ENCODE measurements around the gene JPH3. TPM values are rescaled to one million over a fixed set of nuclear protein-coding genes. Genes with fewer than 3 reads are reported as not detected.

Gene JPH3
- total RNA-seq, 1 donor from 2014 or later: not detected

DNA sequence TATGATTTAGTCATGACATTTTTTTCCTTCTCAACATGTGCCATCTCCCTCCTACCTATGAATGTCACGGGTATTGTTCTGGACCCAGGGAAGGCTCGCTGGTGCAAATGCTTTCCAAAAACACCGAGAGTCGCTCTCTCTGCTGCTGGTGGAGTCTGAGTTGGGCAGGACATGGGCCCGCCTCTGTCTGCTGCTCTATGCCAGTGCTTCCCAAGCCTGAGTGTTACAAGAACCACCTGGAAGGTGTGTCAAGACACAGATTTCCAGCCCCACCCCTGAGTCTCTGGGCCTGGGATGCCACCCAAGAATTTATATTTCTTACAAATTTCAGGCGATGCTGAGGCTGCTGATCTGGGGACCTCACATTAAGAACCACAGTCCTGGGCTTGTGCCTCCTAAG is 9.1 kb downstream of the JPH3 start:
- intact Hi-C loops (cut with micrococcal nuclease): no loop called here
- H3K4me1 Mint-ChIP-seq (ENCODE audit: low read depth): no peaks in the 10 kb centered on the region

GRCh38 chr16:87613961-87614360 is 11.7 kb downstream of the JPH3 start:
- H3K36me3 Mint-ChIP-seq (ENCODE audit: low read depth): no peaks in the 10 kb centered on the region
- H3K4me3 Mint-ChIP-seq: no peak overlapping the region
- no peak overlapping the region for H3K27ac Mint-ChIP-seq
- H3K9me3 Mint-ChIP-seq: no peaks in the 10 kb centered on the region
- H3K4me1 Mint-ChIP-seq (ENCODE audit: low read depth): no peaks in the 10 kb centered on the region
- intact Hi-C loops (cut with micrococcal nuclease): loop anchor here (1.0 kb wide), 1 partner anchor 43 kb away; no protein-coding TSS in a partner anchor
- H3K27me3 Mint-ChIP-seq (ENCODE audit: insufficient read depth): no peaks in the 10 kb centered on the region
- no peak for DNase-seq (ENCODE audit: low spot score)

More for the DNA sequence above, 9.1 kb downstream of the JPH3 start:
- no peaks in the 10 kb centered on the region for H3K9me3 Mint-ChIP-seq
- H3K36me3 Mint-ChIP-seq (ENCODE audit: low read depth): no peaks in the 10 kb centered on the region
- no peak for DNase-seq (ENCODE audit: low spot score)
- peaks cover 4% of the 10 kb centered on the region for H3K27me3 Mint-ChIP-seq (ENCODE audit: insufficient read depth)
- no peak overlapping the region for H3K4me3 Mint-ChIP-seq
- no peak overlapping the region for H3K27ac Mint-ChIP-seq

GRCh38 chr16:87615621-87616041 is 13.3 kb downstream of the JPH3 start:
- Mint-ChIP-seq H3K4me1 (ENCODE audit: low read depth) (no peaks in the 10 kb centered on the region), H3K9me3 (no peaks in the 10 kb centered on the region), H3K27me3 (ENCODE audit: insufficient read depth) (peaks cover 6% of the 10 kb centered on the region), H3K36me3 (ENCODE audit: low read depth) (no peaks in the 10 kb centered on the region), H3K4me3 (no peak overlapping the region), H3K27ac (no peak overlapping the region)
- intact Hi-C loops (cut with micrococcal nuclease): no loop called here
- DNase-seq (ENCODE audit: low spot score): no peak

GRCh38 chr16:87616556-87616955 is 14.2 kb downstream of the JPH3 start:
- intact Hi-C loops (cut with micrococcal nuclease): no loop called here
- Mint-ChIP-seq H3K27me3 (ENCODE audit: insufficient read depth) (peaks cover 8% of the 10 kb centered on the region), H3K36me3 (ENCODE audit: low read depth) (no peaks in the 10 kb centered on the region), H3K9me3 (no peaks in the 10 kb centered on the region), H3K4me3 (no peak overlapping the region), H3K4me1 (ENCODE audit: low read depth) (no peaks in the 10 kb centered on the region), H3K27ac (no peak overlapping the region)
- DNase-seq (ENCODE audit: low spot score): no peak

DNA sequence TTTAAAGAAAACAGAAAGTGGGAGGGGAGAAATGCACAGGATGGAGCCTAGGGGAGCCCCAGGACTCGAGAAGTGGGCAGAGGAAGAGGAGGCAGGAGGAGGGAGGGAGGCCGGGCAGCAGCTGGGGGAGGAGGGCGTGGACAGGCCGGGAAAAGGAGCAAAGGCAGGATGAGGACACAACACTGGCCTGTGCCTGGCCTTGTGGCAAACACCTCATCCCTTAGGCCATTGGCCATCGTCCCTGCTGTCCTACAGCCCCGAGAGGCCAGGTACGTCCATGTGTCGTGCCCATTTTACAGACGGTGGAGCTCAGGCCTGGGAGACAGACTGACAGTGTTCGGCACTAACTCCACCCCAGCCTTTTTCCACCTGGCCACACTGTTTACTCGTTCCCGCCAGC is 15.9 kb downstream of the JPH3 start:
- no peak overlapping the region for H3K4me3 Mint-ChIP-seq
- no peaks in the 10 kb centered on the region for H3K9me3 Mint-ChIP-seq
- no peaks in the 10 kb centered on the region for H3K36me3 Mint-ChIP-seq (ENCODE audit: low read depth)
- H3K4me1 Mint-ChIP-seq (ENCODE audit: low read depth): no peaks in the 10 kb centered on the region
- no peak overlapping the region for H3K27ac Mint-ChIP-seq
- H3K27me3 Mint-ChIP-seq (ENCODE audit: insufficient read depth): peaks cover 8% of the 10 kb centered on the region
- intact Hi-C loops (cut with micrococcal nuclease): no loop called here
- DNase-seq (ENCODE audit: low spot score): no peak

DNA sequence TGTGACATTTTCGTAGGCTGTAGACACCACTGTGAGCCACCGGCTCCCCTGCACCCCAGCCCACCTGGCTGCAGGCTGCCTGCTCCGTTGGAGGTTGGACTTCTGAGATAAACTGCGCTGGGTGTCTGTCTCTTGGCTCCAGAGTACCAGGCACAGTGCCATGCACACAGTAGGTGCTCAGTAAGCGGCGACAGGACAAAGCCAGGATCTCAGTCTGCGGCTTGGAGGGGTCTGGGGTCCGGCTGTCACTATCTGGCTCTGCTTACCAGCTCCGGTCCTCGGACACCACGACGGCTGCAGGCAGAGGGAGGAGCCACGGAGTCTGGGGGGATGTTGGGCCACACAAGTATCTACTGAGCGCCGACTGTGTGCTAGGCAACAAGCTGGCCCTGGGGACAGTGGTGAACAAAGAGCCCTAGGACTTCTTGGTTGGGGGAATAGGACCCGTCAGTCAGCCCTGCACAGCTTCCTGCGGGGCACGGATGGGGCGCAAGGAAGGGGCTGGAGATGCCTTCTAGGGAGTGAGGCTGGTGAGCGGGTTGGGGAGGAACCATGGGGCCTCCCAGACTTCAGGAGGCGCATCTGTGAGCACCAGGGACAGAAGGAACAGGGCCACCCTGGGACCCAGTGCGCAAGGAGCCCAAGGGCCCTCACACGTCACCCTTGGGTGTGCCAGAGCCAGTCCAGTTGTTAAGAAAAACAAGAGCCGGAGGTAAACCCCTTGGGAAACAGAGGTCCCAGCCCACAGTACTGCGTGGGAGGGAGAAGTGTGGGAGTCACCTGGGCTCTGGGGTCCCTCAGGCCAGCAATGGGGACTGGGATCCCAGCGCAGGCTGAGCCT is 17.3 kb downstream of the JPH3 start:
- intact Hi-C loops (cut with micrococcal nuclease): no loop called here
- no peaks in the 10 kb centered on the region for H3K9me3 Mint-ChIP-seq
- DNase-seq (ENCODE audit: low spot score): no peak
- H3K36me3 Mint-ChIP-seq (ENCODE audit: low read depth): no peaks in the 10 kb centered on the region
- peaks cover 8% of the 10 kb centered on the region for H3K27me3 Mint-ChIP-seq (ENCODE audit: insufficient read depth)
- H3K27ac Mint-ChIP-seq: no peak overlapping the region
- no peaks in the 10 kb centered on the region for H3K4me1 Mint-ChIP-seq (ENCODE audit: low read depth)
- no peak overlapping the region for H3K4me3 Mint-ChIP-seq

- Mint-ChIP-seq H3K27ac (no peak overlapping the region), H3K27me3 (ENCODE audit: insufficient read depth) (peaks cover 8% of the 10 kb centered on the region), H3K36me3 (ENCODE audit: low read depth) (no peaks in the 10 kb centered on the region), H3K4me3 (no peak overlapping the region), H3K4me1 (ENCODE audit: low read depth) (no peaks in the 10 kb centered on the region), H3K9me3 (no peaks in the 10 kb centered on the region)
- no peak for DNase-seq (ENCODE audit: low spot score)
- intact Hi-C loops (cut with micrococcal nuclease): no loop called here
Observed at GRCh38 chr16:87620201-87620495, 17.8 kb downstream of the JPH3 start.

GRCh38 chr16:87621550-87621829 is 19.2 kb downstream of the JPH3 start:
- Mint-ChIP-seq H3K4me1 (ENCODE audit: low read depth) (no peaks in the 10 kb centered on the region), H3K36me3 (ENCODE audit: low read depth) (no peaks in the 10 kb centered on the region), H3K4me3 (no peak overlapping the region), H3K27ac (no peak overlapping the region), H3K9me3 (no peaks in the 10 kb centered on the region), H3K27me3 (ENCODE audit: insufficient read depth) (peaks cover 8% of the 10 kb centered on the region)
- intact Hi-C loops (cut with micrococcal nuclease): no loop called here
- DNase-seq (ENCODE audit: low spot score): no peak

GRCh38 chr16:87621976-87622713 is 19.8 kb downstream of the JPH3 start:
- H3K9me3 Mint-ChIP-seq: no peaks in the 10 kb centered on the region
- H3K4me3 Mint-ChIP-seq: no peak overlapping the region
- intact Hi-C loops (cut with micrococcal nuclease): no loop called here
- no peaks in the 10 kb centered on the region for H3K4me1 Mint-ChIP-seq (ENCODE audit: low read depth)
- H3K27me3 Mint-ChIP-seq (ENCODE audit: insufficient read depth): peaks cover 8% of the 10 kb centered on the region
- DNase-seq (ENCODE audit: low spot score): no peak
- no peaks in the 10 kb centered on the region for H3K36me3 Mint-ChIP-seq (ENCODE audit: low read depth)
- no peak overlapping the region for H3K27ac Mint-ChIP-seq

GRCh38 chr16:87622756-87623319 is 20.5 kb downstream of the JPH3 start:
- Mint-ChIP-seq H3K27ac (no peak overlapping the region), H3K9me3 (no peaks in the 10 kb centered on the region), H3K4me1 (ENCODE audit: low read depth) (no peaks in the 10 kb centered on the region), H3K36me3 (ENCODE audit: low read depth) (no peaks in the 10 kb centered on the region), H3K27me3 (ENCODE audit: insufficient read depth) (peaks cover 8% of the 10 kb centered on the region), H3K4me3 (no peak overlapping the region)
- no peak for DNase-seq (ENCODE audit: low spot score)
- intact Hi-C loops (cut with micrococcal nuclease): no loop called here

DNA sequence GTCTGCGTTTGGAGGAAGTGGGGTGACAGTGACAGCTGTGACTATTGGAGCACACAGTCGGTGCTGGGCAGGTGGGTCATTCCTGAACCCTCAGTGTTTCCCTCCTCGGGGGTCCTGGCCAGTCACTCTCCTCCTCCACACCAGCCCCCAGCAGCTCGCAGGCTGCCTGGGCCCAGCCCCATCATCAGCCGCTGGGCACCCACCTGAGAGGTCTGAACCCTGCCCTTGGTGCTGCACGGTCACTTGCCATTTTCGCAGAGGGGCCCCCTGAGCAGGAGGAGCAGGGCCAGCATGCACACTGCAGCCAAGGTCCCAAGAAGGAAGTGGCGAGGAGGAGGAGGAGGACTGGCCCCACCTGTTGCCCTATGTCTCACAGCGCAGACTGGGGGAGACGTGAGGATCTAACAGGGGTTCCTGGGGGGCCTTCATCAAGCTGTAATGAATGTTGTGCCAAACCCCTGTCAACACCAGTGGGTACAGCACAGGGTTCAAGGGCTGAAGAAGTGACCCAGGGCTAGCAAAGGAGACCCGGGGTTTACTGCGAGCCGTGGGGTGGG is 23.0 kb downstream of the JPH3 start:
- Mint-ChIP-seq H3K36me3 (ENCODE audit: low read depth) (no peaks in the 10 kb centered on the region), H3K9me3 (no peaks in the 10 kb centered on the region), H3K27me3 (ENCODE audit: insufficient read depth) (peaks cover 3% of the 10 kb centered on the region), H3K4me3 (no peak overlapping the region), H3K27ac (no peak overlapping the region), H3K4me1 (ENCODE audit: low read depth) (no peaks in the 10 kb centered on the region)
- DNase-seq (ENCODE audit: low spot score): no peak
- intact Hi-C loops (cut with micrococcal nuclease): no loop called here

DNA sequence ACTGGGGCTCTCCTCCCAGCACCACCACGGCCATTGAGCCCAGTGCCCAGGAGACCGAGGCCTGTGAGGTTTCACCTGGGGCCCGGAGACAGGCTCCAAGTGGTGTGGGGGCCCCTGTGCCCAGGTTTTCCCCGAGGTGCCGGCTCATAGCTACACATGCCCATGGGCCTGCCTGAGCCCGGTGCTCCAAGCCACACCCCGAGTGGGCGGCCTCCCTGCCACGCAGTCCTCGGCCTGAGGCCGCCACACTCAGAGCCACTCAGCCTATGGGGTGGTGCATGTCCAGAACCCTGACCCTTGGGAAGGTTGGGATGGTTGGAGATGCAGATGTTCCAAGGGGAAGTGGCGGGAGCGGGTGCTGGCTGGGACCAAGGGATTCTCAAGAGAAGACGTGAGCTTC is 24.1 kb downstream of the JPH3 start:
- DNase-seq (ENCODE audit: low spot score): no peak
- Mint-ChIP-seq H3K9me3 (peaks cover 4% of the 10 kb centered on the region), H3K4me1 (ENCODE audit: low read depth) (no peaks in the 10 kb centered on the region), H3K4me3 (no peak overlapping the region), H3K36me3 (ENCODE audit: low read depth) (no peaks in the 10 kb centered on the region), H3K27ac (no peak overlapping the region), H3K27me3 (ENCODE audit: insufficient read depth) (peaks cover 4% of the 10 kb centered on the region)
- intact Hi-C loops (cut with micrococcal nuclease): no loop called here

DNA sequence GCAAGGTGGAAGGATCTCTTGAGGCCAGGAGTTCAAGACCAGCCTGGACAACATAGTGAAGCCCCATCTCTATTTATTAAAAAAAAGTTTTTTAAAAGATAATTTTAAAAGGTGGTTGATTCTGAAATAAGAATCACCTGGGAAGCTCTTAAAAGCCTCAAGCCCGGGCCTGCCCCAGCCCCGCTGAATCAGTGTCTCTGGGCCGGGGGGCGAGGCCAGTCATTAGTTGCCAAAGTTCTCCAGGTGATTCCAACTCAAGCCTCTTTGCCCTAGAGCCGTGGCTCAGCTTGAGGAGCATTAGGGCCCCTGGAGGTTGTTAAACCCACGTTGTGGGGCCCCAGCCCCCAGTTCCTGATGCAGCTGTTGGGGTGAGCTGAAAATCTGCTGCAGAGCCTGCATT is 24.6 kb downstream of the JPH3 start:
- peaks cover 4% of the 10 kb centered on the region for H3K27me3 Mint-ChIP-seq (ENCODE audit: insufficient read depth)
- no peaks in the 10 kb centered on the region for H3K36me3 Mint-ChIP-seq (ENCODE audit: low read depth)
- H3K9me3 Mint-ChIP-seq: peaks cover 4% of the 10 kb centered on the region
- H3K4me3 Mint-ChIP-seq: no peak overlapping the region
- intact Hi-C loops (cut with micrococcal nuclease): no loop called here
- no peak for DNase-seq (ENCODE audit: low spot score)
- H3K27ac Mint-ChIP-seq: no peak overlapping the region
- no peaks in the 10 kb centered on the region for H3K4me1 Mint-ChIP-seq (ENCODE audit: low read depth)

Data from activated T-helper 1 cell treated with anti-CD3 and anti-CD28 coated beads, Interleukin-12 subunit alpha, Interleukin-12 subunit beta, Interleukin-2, Interleukin-4 antibody, amounts not matched to agents 30 ng/mL and 10 ng/mL and 1 ng/mL, durations not matched to agents 14 hours and 24 hours and 36 hours (primary cell).